Measurements from ENCODE around the gene KCNK13.
A peak's percentile ranks its signal among the peaks of the same experiment; 100 is the strongest.

The KCNK13 gene

DNA sequence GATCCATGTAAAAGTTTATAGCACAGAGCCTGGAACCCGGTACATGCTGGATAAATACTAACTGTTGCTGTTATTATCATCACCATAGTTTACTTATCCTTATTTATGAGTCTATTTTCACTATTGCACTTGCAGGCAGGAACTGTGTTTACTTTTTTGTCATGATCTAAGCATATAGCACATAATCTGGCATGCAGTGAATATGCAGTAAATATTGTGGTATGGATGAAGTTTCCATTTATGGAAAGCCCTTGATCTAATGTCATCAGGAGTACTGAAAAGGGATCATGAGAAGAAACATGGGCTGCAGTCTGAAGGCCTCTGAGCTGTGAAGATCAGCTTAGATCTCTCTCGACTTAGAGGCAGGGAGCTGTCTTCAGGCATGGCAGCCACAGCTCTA is 91.6 kb downstream of the KCNK13 start:
- H3K36me3 ChIP-seq (ENCODE audit: control insufficient read depth, insufficient read depth, low read length): no peaks in the 10 kb centered on the region
- H3K4me2 ChIP-seq (ENCODE audit: low read length): no peak overlapping the region

DNA sequence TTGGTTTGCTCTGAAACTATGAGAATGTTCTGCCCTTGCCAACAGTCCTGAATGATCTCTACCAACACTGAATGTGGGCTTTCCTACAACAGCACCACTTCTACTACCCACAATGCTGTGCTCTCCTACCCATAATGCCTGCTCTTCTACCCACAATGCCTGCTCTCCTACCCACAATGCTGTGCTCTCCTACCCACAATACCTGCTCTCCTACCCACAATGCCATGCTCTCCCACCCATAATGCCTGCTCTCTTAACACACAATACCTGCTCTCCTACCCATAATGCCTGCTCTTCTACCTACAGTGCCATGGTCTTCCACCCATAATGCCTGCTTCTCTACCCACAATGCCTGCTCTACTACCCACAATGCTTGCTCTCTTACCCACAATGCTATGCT is 92.3 kb downstream of the KCNK13 start:
- Histone ChIP-seq H3K27me3 (ENCODE audit: control insufficient read depth, insufficient read depth, low read length) (no peaks in the 10 kb centered on the region), H3K4me3 (ENCODE audit: low read depth, low read length) (no peak overlapping the region), H3K4me2 (ENCODE audit: low read length) (no peak overlapping the region), H3K9ac (no peak overlapping the region), H2AFZ (no peak overlapping the region), H3K27ac (no peak overlapping the region), H3K36me3 (ENCODE audit: control insufficient read depth, insufficient read depth, low read length) (no peaks in the 10 kb centered on the region), H3K9me3 (ENCODE audit: control insufficient read depth, low read length) (no peaks in the 10 kb centered on the region), H3K79me2 (no peaks in the 10 kb centered on the region), H3K4me1 (no peaks in the 10 kb centered on the region)
- TF ChIP-seq, protein P1, sequence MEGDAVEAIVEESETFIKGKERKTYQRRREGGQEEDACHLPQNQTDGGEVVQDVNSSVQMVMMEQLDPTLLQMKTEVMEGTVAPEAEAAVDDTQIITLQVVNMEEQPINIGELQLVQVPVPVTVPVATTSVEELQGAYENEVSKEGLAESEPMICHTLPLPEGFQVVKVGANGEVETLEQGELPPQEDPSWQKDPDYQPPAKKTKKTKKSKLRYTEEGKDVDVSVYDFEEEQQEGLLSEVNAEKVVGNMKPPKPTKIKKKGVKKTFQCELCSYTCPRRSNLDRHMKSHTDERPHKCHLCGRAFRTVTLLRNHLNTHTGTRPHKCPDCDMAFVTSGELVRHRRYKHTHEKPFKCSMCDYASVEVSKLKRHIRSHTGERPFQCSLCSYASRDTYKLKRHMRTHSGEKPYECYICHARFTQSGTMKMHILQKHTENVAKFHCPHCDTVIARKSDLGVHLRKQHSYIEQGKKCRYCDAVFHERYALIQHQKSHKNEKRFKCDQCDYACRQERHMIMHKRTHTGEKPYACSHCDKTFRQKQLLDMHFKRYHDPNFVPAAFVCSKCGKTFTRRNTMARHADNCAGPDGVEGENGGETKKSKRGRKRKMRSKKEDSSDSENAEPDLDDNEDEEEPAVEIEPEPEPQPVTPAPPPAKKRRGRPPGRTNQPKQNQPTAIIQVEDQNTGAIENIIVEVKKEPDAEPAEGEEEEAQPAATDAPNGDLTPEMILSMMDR (IDR thresholded peaks at IDR 0.05): no peak

More for the DNA sequence above, 91.6 kb downstream of the KCNK13 start:
- Histone ChIP-seq H3K27ac (no peak overlapping the region), H3K79me2 (no peaks in the 10 kb centered on the region), H3K4me1 (no peaks in the 10 kb centered on the region), H3K9me3 (ENCODE audit: control insufficient read depth, low read length) (no peaks in the 10 kb centered on the region), H3K9ac (no peak overlapping the region), H3K4me3 (ENCODE audit: low read depth, low read length) (no peak overlapping the region), H3K27me3 (ENCODE audit: control insufficient read depth, insufficient read depth, low read length) (no peaks in the 10 kb centered on the region), H2AFZ (no peak overlapping the region)
- TF ChIP-seq, protein P1 (IDR thresholded peaks at IDR 0.05): no peak

DNA sequence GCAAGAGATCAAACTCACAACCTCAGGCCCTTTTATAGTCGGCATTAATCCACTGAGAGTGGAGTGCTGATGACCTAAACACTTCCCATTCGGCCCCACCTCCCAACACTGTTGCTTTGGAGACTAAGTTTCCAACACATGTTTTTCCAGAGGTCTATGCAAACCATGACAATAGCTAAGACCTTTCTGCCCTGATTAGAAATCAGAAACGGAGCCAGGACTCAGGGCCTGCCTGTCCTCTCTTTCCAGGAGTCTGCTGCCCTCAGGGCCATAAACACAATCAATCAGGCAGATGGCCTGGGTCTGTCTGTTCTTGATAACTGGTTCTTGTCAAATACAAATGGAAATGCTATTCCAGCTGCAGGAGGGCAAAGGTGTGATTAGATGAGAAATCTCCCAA is 97.4 kb downstream of the KCNK13 start:
- H3K4me2 ChIP-seq (ENCODE audit: low read length): no peak overlapping the region
- H3K4me1 ChIP-seq: no peaks in the 10 kb centered on the region
- TF ChIP-seq, protein P1 (IDR thresholded peaks at IDR 0.05): no peak
- H3K9ac ChIP-seq: no peak overlapping the region
- H3K9me3 ChIP-seq (ENCODE audit: control insufficient read depth, low read length): no peaks in the 10 kb centered on the region
- H3K27me3 ChIP-seq (ENCODE audit: control insufficient read depth, insufficient read depth, low read length): no peaks in the 10 kb centered on the region
- H3K27ac ChIP-seq: no peak overlapping the region
- H3K36me3 ChIP-seq (ENCODE audit: control insufficient read depth, insufficient read depth, low read length): no peaks in the 10 kb centered on the region
- H3K79me2 ChIP-seq: no peaks in the 10 kb centered on the region
- no peak overlapping the region for H3K4me3 ChIP-seq (ENCODE audit: low read depth, low read length)
- H2AFZ ChIP-seq: peak overlapping the region; percentile 33

DNA sequence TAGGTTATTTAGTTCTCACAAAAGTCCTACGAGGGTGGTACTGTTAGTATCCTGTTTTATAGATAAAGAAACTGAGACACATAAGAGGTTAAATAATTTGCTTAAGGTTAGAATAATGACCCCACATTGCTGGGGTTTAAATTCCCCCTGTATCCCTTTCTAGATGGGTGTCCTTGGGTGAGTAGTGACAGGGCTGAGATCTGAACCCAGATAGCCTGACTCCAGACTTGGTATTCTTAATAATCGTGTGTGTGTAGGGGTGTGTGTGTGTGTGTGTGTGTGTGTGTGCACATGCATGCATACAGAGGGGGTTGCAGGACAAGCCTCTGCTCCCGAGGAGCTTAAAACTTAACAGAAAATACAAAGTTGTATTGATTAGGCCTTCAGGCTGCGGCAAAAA is 97.9 kb downstream of the KCNK13 start:
- TF ChIP-seq, protein P1 (IDR thresholded peaks at IDR 0.05): no peak
- Histone ChIP-seq H3K79me2 (no peaks in the 10 kb centered on the region), H3K27ac (no peak overlapping the region)

DNA sequence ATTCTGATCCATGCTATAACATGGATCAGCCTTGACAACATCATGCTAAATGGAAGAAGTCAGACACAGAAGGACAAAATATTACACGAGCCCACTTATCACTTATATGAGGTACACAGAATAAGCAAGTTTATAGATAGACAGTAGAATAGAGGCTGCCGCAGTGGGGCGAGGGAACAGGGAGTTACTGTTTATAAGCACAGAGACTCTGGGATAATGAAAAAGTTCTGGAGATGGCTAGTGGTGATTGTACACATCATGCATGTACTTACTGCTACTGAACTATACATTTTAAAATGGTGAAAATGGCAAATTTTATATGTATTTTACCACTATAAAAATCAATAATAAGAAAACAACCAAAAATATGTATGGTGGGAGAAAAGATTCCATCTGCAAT is 99.3 kb downstream of the KCNK13 start:
- H3K79me2 ChIP-seq: no peaks in the 10 kb centered on the region
- H3K4me3 ChIP-seq (ENCODE audit: low read depth, low read length): no peak overlapping the region
- no peak overlapping the region for H3K9ac ChIP-seq
- no peaks in the 10 kb centered on the region for H3K36me3 ChIP-seq (ENCODE audit: control insufficient read depth, insufficient read depth, low read length)
- H3K9me3 ChIP-seq (ENCODE audit: control insufficient read depth, low read length): no peaks in the 10 kb centered on the region
- H3K27ac ChIP-seq: no peak overlapping the region
- no peak overlapping the region for H2AFZ ChIP-seq
- H3K4me2 ChIP-seq (ENCODE audit: low read length): no peak overlapping the region
- no peaks in the 10 kb centered on the region for H3K27me3 ChIP-seq (ENCODE audit: control insufficient read depth, insufficient read depth, low read length)
- TF ChIP-seq, protein P1 (IDR thresholded peaks at IDR 0.05): no peak
- no peaks in the 10 kb centered on the region for H3K4me1 ChIP-seq

More for the DNA sequence above, 97.9 kb downstream of the KCNK13 start:
- Histone ChIP-seq H3K27me3 (ENCODE audit: control insufficient read depth, insufficient read depth, low read length) (no peaks in the 10 kb centered on the region), H3K4me2 (ENCODE audit: low read length) (no peak overlapping the region), H2AFZ (no peak overlapping the region), H3K9ac (no peak overlapping the region), H3K36me3 (ENCODE audit: control insufficient read depth, insufficient read depth, low read length) (no peaks in the 10 kb centered on the region), H3K4me3 (ENCODE audit: low read depth, low read length) (no peak overlapping the region), H3K9me3 (ENCODE audit: control insufficient read depth, low read length) (no peaks in the 10 kb centered on the region), H3K4me1 (no peaks in the 10 kb centered on the region)

Data from parathyroid adenoma (tissue), 2 donors.